Raji (cell line): Measurements from ENCODE around the gene IL1RAPL2.

Source experiments
- POLR2A ChIP-seq: IDR thresholded peaks from 2 replicates; pipeline ENCODE4 v1.6.1; 2011; ENCODE audit warnings: low read depth, low read length, control low read depth; ENCODE audit not compliant: insufficient read depth

IL1RAPL2 gene

DNA sequence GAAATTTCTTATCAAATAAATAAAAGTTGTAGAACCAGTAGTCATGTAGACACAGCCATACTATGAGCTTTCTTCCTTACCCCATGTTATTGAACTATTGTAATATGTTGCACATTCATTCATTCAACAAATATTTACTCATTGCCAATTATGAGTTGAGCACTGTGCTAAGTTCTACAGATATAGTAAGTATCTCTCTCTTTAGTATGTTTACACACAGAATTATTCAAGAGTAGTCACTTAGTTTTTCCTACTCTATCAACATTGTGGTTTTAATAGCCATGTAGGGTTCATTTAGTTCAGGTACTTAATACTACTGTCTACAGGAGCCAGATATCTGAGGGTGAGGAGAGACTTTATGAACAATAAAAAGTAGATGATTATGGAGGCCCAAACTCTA lies 568.3 kb downstream of the IL1RAPL2 start:
- no peak for TF ChIP-seq POLR2A

DNA sequence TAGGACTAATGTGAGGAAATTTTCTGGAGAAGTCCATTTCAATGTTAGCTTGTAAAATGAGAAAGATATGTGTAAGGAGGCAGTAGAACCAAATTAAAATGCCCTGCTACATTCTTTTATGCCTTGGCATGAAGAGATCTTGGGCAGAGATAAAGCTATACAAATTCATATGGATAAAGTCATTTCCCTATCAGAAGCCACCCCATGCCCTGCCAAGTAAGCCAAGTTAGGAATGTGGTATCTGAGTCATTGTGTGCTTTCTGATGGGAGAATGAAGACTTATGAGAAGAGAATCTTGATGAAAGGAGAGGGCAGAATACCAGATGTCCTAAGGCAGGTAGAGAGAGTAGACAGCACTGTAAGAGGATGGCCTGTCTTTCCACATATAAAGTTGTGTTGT lies 570.8 kb downstream of the IL1RAPL2 start:
- TF ChIP-seq POLR2A, result no peak

DNA sequence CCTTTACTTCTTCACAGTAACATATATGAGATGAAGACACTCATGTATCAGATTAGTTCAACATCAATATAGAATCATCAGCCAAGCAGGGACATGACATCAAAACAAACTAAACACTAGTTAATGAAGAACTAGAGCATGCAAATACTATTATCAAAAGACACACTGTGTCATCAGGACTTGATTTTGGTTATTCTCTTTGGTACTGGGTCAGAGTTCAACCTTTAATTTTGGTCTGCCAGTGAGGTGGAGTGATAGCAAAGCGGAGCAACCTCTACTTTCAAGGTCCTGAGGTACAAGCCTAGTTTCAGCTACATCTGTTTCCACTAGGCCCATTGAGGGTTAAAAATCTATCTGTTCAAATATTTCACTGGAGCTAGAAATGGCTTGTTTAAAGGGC lies 584.0 kb downstream of the IL1RAPL2 start:
- no peak for TF ChIP-seq POLR2A

DNA sequence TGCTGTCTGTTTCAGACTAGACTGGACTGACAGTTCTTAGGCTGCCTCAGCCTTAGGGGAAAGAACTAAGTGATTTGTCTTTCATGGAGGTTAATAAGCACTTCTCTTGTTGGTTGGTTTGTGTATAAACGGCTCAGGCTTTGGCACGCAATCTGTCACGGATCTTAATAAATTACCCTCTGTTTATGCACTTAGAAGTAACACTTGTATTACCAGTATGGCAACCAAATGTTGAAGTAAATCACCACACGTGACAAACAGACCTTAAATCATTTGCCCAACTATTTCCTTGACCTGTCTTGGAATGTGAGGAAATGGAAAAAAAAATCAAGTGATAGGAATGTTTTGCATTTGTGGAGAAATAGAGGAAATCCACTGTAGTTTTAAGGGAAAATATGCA lies 584.6 kb downstream of the IL1RAPL2 start:
- TF ChIP-seq POLR2A, result no peak

DNA sequence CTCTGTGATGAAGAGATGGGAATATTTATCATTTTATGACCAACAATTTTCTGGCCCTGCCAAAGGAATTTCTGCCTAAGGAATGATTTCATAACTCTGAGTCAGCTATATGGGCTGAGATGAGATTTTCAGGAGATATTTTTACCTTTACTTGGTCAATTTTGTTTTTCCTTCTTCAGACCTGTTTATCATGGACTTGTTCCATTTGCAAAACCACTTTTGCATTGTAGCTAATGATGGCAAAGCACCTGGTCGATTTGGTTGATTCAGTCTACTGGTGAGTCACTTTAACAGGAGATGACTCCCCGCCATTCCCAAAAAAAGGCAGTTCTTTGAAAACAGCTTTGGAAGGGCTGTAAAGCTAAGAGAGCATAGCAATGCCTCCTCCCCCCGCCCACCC lies 601.2 kb downstream of the IL1RAPL2 start:
- no peak for TF ChIP-seq POLR2A

DNA sequence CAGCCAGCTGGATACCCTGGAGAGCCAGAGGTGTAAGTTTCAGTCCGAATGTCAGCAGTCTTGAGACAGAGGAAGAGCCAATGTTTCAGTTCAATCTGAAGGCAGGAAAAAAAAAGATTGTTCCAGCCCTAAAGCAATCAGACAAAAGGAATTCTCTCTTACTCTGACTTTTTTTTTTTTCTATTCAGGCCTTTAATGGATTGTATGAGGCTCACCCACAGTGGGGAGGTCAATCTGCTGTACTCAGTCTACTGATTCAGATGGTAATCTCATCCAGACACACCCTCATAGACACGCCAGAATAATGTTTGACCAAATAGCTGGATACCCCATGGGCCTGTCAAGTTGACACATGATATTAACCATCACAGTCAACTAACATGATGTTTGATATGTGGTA lies 602.6 kb downstream of the IL1RAPL2 start:
- TF ChIP-seq POLR2A, result no peak

DNA sequence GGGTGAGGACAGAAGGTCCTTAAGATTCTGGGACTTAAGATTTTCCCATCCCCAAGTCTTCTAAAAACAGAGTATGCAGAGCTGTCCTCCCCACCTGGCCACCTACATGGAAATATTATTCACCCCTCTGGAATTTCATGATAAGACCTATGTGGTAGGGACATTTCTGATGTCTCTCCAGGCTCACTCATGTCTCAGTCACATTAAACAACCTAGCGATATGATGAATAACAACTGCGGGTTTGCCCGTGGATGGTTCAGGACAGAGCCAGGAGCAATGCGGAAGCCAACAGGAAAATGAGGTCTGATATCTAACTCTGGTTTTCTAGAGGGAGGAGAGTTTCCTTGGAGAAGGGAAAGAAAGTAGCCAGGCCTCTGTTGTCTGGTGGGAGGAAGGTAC lies 607.1 kb downstream of the IL1RAPL2 start:
- no peak for TF ChIP-seq POLR2A

DNA sequence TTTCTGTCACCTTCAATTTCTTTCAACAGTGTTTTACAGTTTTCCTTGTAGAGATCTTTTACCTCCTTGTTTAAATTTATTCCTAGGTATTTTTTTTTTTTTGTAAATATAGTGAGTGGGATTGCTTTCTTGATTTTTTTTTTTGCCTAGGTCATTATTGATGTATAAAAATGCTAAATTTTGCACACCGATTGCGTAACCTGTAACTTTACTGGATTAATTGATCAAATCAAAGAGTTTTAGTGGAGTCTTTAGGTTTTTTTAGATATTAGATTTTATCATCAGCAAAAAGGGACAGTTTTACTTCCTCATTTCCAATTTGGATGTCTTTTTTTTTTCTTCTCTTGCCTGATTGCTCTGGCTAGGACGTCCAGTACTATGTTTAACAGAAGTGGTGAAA lies 613.6 kb downstream of the IL1RAPL2 start:
- TF ChIP-seq POLR2A, result no peak

DNA sequence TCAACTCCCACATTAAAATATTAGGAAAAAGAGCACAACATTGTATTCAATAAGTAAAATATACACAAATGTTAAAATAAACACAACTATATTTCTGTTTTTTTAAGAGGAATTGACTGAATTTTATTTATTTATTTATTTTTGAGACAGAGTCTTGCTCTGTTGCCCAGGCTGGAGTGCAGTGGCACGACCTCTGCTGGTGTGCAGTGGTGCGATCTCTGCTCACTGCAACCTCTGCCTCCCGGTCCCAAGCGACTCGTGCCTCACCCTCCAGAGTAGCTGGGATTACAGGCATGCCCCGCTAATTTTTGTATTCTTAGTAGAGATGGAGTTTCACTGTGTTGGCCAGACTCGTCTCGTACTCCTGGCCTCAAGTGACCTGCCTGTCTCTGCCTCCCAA lies 623.1 kb downstream of the IL1RAPL2 start:
- TF ChIP-seq POLR2A, result no peak

DNA sequence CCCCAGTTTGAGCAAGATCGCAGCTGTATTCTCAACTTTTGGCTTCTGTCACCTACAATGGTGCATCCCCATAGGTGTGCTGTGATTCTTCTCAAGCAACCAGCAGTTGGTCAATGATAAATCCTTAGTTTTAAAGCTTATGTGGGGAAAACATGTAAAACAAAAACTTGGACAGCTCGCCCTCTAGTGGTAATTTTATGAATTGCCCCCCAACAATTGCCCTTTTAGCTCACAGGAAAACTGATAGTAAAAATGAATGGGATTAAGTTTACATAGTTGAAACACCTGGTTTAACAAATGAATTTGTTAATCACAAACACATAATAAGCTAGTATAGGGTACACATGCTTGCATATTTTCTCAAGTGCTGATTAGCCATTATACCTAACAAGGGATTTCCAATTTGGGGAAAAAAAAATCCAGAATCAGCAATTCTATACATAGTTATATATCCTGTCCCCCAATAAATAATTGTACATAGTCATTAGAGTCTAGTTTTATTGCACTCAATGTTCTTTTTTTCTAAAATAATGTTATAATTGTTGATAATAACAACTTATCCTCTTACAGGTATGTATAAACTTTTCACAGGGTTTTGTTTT lies 624.4 kb downstream of the IL1RAPL2 start:
- TF ChIP-seq POLR2A, result no peak

DNA sequence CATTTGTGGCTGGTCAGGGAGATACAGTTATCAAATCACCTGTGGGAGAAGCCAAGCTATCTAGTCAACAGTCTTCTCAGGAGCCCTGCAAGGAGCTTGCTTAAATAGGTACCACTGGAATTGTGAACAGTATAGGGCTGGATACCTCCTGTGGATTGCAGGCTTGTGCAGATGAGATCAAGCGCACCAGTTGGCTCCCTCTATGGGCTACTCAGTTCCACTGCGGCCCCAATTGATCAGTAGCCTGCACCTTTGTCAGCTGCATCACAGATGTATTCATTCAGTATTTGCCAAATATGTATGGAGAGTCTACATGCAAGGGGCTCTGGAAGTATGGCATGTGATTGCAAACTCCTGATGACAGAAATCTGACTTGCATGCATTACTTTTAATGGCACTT lies 625.9 kb downstream of the IL1RAPL2 start:
- TF ChIP-seq POLR2A, result no peak

DNA sequence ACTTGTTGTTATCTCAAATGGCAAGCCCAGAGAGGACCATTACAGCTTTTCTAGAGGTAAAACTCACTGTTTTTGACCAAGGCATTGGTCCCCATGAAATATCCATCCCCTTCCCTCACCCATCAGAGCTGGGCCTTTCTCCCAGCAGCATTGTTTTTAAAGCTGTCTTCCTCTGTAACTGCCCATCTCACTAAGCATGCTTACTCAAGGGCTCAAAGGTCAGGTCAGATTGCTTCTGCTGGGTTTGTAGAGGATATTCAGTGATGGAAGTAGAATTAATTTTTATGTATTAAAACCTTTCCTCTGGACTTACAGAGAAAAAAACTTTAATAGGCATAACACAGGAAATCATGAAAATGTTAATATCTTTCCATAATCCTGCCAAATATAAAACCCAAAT lies 643.4 kb downstream of the IL1RAPL2 start:
- no peak for TF ChIP-seq POLR2A

DNA sequence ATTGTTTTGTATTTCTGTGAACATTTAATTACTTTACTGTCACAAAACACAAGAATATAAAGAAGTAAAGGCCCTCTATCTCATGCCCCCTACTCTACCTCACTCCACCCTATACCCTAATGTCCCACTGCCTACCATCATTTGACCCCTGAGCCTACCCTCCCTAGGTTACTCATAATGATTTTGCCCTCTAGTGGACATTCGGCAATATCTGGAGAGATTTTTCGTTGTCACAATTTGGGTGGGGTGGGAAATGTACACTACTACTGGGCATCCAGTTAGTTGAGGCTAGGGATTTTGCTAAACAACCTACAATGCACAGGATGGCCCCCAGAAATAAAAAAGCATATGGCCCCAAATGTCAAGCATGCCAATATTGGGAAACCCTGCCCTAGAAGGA lies 644.3 kb downstream of the IL1RAPL2 start:
- no peak for TF ChIP-seq POLR2A

DNA sequence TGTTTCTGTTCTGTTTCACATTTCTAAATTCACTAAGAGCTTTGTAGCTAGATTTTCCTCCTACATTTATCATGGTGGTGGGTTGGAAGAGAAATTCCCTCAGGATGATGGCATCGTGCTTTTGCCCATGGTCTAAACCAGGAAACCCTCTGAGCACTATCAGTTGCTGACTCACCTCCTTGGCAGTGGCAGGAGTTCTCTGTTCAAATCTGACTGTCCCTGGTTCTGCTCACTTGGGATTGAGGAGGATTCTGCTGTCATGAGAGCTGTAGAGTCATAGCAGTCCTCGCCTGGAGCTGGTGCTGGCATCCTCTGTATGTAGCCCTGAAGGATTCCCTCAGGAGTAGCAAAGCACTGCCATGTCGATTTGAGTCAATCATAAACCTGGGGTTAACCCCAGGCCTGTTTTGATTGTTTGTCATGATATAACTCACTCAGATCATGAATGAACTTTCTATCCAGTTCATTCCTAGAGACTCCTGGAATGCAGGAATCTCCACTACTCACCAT lies 645.1 kb downstream of the IL1RAPL2 start:
- no peak for TF ChIP-seq POLR2A

DNA sequence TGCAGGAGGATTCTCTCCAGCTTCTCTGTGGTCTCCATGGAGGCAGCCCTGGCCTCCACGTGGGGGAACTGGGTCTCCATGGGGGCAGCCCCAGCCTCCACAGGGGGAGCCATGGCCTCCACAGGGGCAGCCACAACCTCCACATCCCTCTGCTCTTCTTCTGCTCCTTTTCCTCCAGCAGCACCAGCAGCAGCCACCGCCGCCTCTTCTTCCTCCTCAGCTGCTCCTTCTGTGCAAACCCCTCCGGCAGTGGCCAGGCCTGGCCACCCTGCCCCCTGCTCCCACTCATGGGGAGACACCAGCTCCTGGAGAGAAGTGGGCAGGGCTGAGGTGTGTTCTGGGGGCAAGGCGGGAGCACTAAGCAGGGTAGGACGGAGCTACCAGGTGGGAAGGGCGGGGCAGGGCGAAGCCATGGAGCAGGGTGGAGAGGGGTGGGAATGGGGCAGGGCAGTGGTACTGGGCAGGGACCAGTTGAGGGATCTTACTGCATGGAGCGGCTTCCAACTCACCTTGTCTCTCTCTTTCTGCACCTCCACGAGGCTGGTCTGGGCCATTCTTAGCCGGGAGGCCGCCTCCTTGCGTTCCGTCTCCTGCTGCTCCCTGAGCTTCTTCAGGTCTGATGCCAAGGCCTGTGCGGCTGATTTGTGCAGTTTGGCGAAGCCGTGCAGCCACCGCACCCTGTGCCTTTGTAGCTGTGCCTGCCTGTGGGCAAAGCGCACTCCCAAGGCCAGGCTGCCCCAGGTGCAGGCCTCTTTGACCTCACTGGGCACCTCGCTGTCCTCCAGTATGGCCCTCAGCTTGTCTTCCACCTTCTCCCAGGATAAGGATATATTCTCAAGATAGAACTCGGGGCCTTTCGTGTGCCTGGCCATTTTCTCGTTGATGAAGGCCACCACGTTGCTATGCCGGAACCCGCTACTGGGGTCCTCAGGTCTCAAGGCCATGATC lies 653.7 kb downstream of the IL1RAPL2 start:
- no peak for TF ChIP-seq POLR2A

DNA sequence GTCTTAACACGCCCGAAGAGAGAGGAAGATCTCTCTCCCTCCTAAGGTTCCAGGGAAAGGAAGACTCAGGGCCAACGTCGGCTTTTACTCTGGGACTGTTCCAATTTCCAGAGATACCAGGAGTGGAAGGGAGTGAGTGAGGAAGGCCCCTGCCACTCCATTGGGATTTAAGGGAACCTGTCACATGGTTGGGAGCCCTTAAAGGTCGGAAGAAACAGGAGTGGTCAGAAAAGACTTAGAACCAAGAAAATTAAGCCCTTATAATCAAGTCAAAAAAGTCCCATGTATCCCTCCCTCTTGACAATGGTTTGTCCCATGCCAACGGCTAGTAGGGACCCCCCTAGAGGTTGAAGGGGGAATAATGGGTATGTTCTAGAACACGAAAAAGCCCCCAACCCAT lies 654.6 kb downstream of the IL1RAPL2 start, which contains the start of gene TEX13A:
TSS of gene TEX13A (minus strand) at position 59 of the 400 bp plus-strand sequence. CDS start 297 bp downstream, outside the sequence.
- TF ChIP-seq POLR2A, result no peak
